Measurements from ENCODE around the gene CHAF1A.

CHAF1A gene

GRCh38 chr19:4445963-4446703, 43.7 kb downstream of the CHAF1A start (continued):
- TF ChIP-seq KLF8 (tag by site-specific recombination; IDR thresholded peaks at IDR 0.05) (peak; percentile 44; the same call in 1 of the 2 replicates), HIC1 (tag by site-specific recombination; IDR thresholded peaks at IDR 0.05) (peak; percentile 39; the same call in 1 of the 2 replicates), PATZ1 (tag by site-specific recombination; IDR thresholded peaks at IDR 0.05) (peak; percentile 22), SP3 (tag by site-specific recombination; IDR thresholded peaks at IDR 0.05) (no peak), ZNF558 (tag by site-specific recombination; IDR thresholded peaks at IDR 0.05) (no peak), ZNF624 (tag by site-specific recombination; IDR thresholded peaks at IDR 0.05) (no peak), ZSCAN5A (tag by site-specific recombination; IDR thresholded peaks at IDR 0.05) (no peak), ZNF24 (tag by site-specific recombination; IDR thresholded peaks at IDR 0.05) (no peak), ZNF202 (tag by site-specific recombination; IDR thresholded peaks at IDR 0.05; ENCODE audit: borderline replicate concordance) (no peak), ZNF239 (tag by site-specific recombination; IDR thresholded peaks at IDR 0.05) (no peak), GLIS2 (tag by site-specific recombination; IDR thresholded peaks at IDR 0.05) (peak; percentile 44; the same call in 1 of the 2 replicates), SCRT2 (tag by site-specific recombination; IDR thresholded peaks at IDR 0.05) (no peak), ZNF521 (tag by site-specific recombination; IDR thresholded peaks at IDR 0.05) (no peak), ZNF629 (tag by site-specific recombination; IDR thresholded peaks at IDR 0.05) (no peak), ZNF423 (tag by site-specific recombination; IDR thresholded peaks at IDR 0.05) (no peak), AEBP2 (tag by site-specific recombination; IDR thresholded peaks at IDR 0.05; ENCODE audit: borderline replicate concordance) (no peak), OSR2 (tag by site-specific recombination; IDR thresholded peaks at IDR 0.05) (no peak), ZNF157 (tag by site-specific recombination; IDR thresholded peaks at IDR 0.05) (no peak)

GRCh38 chr19:4446704-4447200, 44.3 kb downstream of the CHAF1A start:
- no peaks in the 10 kb centered on the region for H3K9me3 ChIP-seq (ENCODE audit: control insufficient read depth, insufficient read depth, low read depth, low read length)
- no peak overlapping the region for H3K27ac ChIP-seq (ENCODE audit: extremely low read depth, low read depth, low read length)
- ChIA-PET POLR2A (interaction anchor here (1.0 kb wide), 1 partner anchor 26 kb away, joined by 3 read pairs; the partner anchor contains the start of gene HDGFL2), CTCF (no interaction called here)
- H3K4me3 ChIP-seq (ENCODE audit: low read depth, low read length): no peak overlapping the region
- peaks cover 18 to 95% of the 10 kb centered on the region in 2 experiments for H3K36me3 ChIP-seq (ENCODE audit: control insufficient read depth in 2 of 2, insufficient read depth in 1 of 2, low read length in 2 of 2)
- no peaks in the 10 kb centered on the region for H3K4me1 ChIP-seq (ENCODE audit: control insufficient read depth, insufficient read depth, low read length)
- TF ChIP-seq ZNF513 (tag by site-specific recombination; IDR thresholded peaks at IDR 0.05) (no peak), YY2 (tag by site-specific recombination; IDR thresholded peaks at IDR 0.05) (no peak), WT1 (tag by site-specific recombination; IDR thresholded peaks at IDR 0.05) (no peak), ZNF561 (tag by site-specific recombination; IDR thresholded peaks at IDR 0.05; ENCODE audit: borderline replicate concordance) (no peak), GLIS2 (tag by site-specific recombination; IDR thresholded peaks at IDR 0.05) (peak; percentile 13), ELK4 (IDR thresholded peaks at IDR 0.05; ENCODE audit: borderline replicate concordance, low read depth, low read length) (no peak), ZNF112 (tag by site-specific recombination; IDR thresholded peaks at IDR 0.05) (no peak), GLIS1 (tag by site-specific recombination; IDR thresholded peaks at IDR 0.05) (peak; percentile 53), ZSCAN23 (tag by site-specific recombination; IDR thresholded peaks at IDR 0.05) (no peak), GLI2 (tag by site-specific recombination; IDR thresholded peaks at IDR 0.05; ENCODE audit: borderline replicate concordance, low read depth) (no peak), ZNF426 (tag by site-specific recombination; IDR thresholded peaks at IDR 0.05) (no peak)

All from HEK293 (cell line).